HG03575 (cell line): Measurements from ENCODE around the gene TTC6.
"Not testable (repeated sequence)": the region's sequence is repeated elsewhere in the genome, so short reads cannot be mapped to it uniquely, and the experiment has no call there.

ENCODE experiments used
- ATAC-seq: cut with Tn5 transposase; IDR thresholded peaks from one replicate; pipeline ENCODE4 v1.9.1; 2021; ENCODE audit not compliant: unreplicated experiment, insufficient number of reproducible peaks, low FRiP score; ENCODE audit errors: extremely low read depth

TTC6 gene

DNA sequence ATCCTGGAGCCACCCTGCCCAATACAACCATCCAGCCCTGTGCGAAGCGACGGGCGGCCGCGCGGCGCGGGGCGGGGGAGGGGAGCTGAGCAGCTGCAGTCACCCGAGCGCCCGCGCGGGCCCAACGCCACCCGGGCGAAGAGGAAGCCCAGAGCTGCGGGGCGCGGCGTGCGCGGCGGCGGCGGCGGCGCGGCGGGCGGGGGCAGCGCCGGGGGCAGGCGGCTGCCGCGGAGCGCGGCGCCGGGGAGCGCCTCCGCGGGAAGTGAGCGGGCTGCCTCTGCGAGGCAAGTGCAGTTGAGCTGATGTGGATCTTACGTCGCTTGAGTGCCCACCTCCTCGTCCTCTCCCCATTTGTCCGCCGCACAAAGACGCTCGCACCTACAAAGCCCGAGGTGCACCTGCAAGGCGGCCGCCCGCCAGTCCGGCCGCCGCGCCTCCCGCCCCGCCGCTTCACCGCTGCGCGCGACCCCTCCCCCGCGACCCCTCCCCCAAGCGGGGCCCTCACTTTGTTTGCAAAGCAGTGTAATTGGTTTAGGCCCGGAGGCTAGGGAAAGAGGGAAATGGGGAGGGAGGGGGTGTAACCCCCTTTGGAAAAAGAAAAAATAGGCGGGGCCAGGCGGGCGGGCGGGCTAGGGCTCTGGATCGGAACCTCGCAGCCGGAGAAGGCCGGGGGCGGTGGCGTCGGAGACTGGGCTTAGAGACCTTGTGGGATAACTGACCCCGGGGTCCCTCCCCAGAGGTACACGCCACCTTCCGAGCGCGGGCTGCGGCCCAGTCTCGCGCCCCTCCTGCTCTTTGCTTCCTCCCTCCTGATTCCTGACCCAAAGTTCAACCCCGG, at the start of gene TTC6, which contains the start of gene FOXA1:
TTC6 (plus strand) TSS at position 659 of the 838 bp plus-strand sequence. CDS start 26,436 bp downstream, outside the sequence.
FOXA1 (minus strand) TSS at position 279 of the 838 bp plus-strand sequence; CDS start at position 2, 277 bp downstream.
- no peak for ATAC-seq

DNA sequence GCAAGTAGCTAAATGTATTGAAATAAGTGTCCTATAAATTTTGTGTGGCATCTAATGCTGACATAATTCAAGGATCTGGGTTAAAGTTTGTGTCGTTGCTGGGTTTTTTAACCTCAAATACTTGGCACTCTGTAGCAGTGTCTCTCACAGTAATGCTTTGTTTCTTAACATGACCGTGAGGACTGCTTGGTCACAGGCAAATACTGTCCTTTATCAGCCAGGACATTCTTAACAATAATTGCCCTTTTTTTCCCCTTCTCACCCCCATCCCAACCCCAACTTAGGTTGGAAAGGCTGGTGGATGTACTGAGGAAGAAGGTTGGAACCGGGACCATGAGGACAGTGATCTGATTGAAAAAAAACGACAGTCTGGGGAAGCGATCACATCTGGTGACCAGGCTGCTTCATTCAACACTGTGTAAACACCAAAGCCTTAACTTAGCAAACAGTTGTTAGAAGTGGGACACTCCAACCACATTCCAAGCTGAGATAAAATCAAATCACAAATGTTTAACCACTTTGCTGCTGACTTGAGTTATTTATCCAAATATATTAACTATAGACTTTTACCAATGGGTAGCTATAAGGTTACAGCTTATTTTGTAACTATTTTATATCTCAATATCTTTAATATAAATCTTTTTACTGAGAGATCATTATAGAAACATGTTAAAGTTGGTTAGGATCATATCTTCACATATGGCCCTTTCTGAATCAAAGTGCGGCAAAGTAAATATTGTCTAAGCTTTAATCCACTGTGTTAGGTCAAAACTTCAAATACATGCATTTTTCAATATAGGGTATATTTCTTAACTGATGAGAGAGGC, 48.6 kb upstream of the TTC6 start:
- ATAC-seq, result no peak

DNA sequence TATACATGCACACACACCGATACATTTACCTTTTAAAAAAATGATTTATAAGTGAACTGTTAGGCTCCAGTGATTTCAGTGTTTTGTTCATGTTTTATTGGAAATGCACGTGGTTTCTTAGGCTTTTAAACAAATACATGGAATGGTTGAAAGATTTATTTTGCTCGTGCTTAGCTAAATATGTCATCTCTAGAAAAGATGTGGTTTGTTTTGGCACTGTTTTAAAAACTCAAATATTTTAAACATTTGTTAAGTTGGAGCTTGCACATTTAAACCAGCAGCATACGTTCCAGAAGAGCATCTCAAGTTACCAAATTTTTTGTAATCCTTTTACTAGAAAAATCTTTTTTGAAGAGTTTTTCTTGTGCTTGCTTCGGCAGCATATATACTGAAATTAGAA, 44.9 kb upstream of the TTC6 start:
- no peak for ATAC-seq

DNA sequence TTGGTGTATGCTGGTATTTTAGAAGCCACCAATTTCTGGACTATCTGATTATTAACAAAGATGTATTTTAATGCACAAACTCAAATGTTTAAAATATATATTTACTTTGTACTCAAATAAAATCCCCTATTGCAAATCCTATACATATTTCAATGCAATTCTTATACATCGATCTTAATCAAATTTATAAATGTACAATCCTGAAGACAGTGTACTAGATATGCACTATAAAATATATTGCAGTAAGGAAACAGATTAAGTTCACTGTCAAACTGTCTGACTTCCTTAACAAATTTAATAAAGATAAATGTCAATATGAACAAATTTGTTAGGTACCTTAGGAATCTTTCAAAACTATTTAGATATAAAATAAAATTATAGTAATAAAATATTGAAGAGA, 44.3 kb upstream of the TTC6 start:
- ATAC-seq, result no peak

DNA sequence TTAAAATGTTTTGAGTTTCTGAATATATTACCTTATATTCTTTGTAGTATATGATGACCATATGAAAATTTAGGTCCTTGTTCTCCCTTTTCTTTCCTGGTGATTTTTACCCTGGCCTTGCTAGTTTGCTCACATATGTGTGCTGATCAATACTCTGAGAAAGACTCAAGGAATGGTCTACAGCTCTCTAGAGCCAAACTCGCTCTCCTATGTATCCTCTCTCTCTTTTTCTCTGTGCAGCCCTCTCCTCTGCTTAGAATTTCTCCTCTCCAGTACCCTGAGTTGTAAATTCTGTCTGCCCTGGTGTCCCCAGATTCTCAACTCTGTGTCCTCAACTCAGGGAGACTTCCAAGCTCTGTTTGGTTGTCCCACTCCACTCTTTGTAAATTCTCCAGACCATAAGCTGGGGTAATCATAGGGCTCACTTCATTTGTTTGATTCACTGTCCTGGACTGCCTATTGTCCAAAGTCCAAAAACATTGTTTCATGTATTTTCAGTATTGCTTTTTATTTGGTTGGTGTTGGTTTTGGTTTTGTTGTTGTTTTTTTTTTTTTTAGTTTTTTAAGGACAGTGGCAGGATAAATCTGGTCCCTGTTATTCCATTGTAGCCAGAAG, 41.4 kb upstream of the TTC6 start:
- ATAC-seq, result no peak

GRCh38 chr14:37555596-37555995, 39.8 kb upstream of the TTC6 start:
- ATAC-seq, result not testable (repeated sequence)

- no peak for ATAC-seq
Observed at GRCh38 chr14:37558740-37559139, 36.7 kb upstream of the TTC6 start.

GRCh38 chr14:37559386-37559785, 36.0 kb upstream of the TTC6 start:
- ATAC-seq, result no peak

GRCh38 chr14:37563189-37563588, 32.2 kb upstream of the TTC6 start:
- ATAC-seq, result no peak

- no peak for ATAC-seq
Observed at GRCh38 chr14:37565550-37565949, 29.9 kb upstream of the TTC6 start.

GRCh38 chr14:37566811-37567371, 28.5 kb upstream of the TTC6 start:
- no peak for ATAC-seq

- ATAC-seq, result no peak
Observed at GRCh38 chr14:37569729-37570128, 25.7 kb upstream of the TTC6 start.

GRCh38 chr14:37571391-37571790, 24.0 kb upstream of the TTC6 start:
- no peak for ATAC-seq

GRCh38 chr14:37573356-37573755, 22.1 kb upstream of the TTC6 start:
- no peak for ATAC-seq

DNA sequence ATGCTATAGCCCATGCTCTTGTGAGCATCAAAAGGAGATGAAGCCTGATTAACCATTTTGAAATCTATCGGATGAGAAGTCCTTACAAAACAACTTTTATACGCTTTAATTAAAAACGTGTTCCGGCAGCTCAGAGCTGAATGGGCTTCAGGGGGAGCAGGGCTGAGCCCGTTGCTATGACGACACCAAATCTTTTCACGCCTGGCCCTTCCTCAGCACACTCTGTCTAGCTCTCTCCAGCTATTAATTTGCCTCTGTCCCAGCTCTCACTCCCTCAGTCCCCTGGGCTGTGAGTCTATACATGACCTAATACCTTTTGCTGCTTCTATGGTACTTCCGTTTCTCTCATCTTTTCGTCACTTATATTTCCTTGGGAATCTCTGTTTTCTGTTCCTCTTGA, 16.2 kb upstream of the TTC6 start:
- no peak for ATAC-seq

DNA sequence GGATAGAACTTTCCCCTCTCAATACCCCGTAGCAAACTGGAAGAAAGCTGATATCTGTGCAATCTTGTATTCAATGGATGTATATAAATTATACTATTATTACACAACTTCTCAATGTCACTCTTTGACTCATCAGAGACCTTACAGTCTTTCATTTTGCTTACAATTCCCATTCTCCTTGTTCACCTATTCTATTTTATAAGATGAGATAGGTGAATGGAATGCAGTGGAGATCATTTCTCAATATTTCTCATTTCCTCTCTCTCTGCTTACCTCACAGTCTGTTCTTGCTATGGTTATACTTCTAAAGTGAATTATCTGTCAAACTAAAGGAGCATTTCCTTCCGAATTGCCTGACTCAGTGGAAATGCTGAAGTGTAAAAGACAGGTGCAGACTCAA, 15.3 kb upstream of the TTC6 start:
- no peak for ATAC-seq

GRCh38 chr14:37583358-37584210, 11.8 kb upstream of the TTC6 start:
- no peak for ATAC-seq
